Endothelial cell of umbilical vein (primary cell): ENCODE measurements around the gene PCDHB16. TPM values are rescaled to one million over a fixed set of nuclear protein-coding genes. Genes with fewer than 3 reads are reported as not detected.
"Not testable (repeated sequence)": the region's sequence is repeated elsewhere in the genome, so short reads cannot be mapped to it uniquely, and the experiment has no call there.

Experiments
- BruUV-seq: library from RNA; stranded (reverse); fragments of 400-500 nt; replicated peaks from 2 replicates; lab custom pipeline; 2021; lab: Mats Ljungman, UMichigan
- CTCF ChIA-PET: fragments of 300-600, 350-600 bp; sonication (Branson Sonifier 250); formaldehyde crosslinking; loops from one replicate; lab custom pipeline; 2021; ENCODE audit warnings: antibody characterized with exemption, inconsistent platforms; lab: Charles Lee
- POLR2A ChIA-PET: fragments of 300-600, 350-600 bp; sonication (Branson Sonifier 250); formaldehyde crosslinking; loops from one replicate; lab custom pipeline; 2021; ENCODE audit warnings: antibody characterized with exemption, inconsistent platforms; lab: Charles Lee
- DNase-seq: peaks from one replicate; pipeline ENCODE4 v3.0.0-alpha.2; 2011; ENCODE audit warnings: low read depth, low spot score
- FAIRE-seq: peaks from 2 replicates; lab custom pipeline; 2011; peaks lifted over from hg19 to GRCh38; lab: Jason Lieb, UNC
- H2AFZ ChIP-seq: 2 replicates; pipeline ENCODE4 v1.6.0; 2012; ENCODE audit warnings: low read depth, low read length, control low read depth, inconsistent platforms
- H3K27ac ChIP-seq: 2 replicates; pipeline ENCODE4 v1.5.1; 2011; ENCODE audit warnings: low read depth, mild to moderate bottlenecking, control low read depth, low read length, moderate library complexity; ENCODE audit not compliant: insufficient read depth
- H3K27me3 ChIP-seq, 2 experiments: 2 replicates each; pipeline versions ENCODE4 v1.6.0 to v1.6.1; 2011; ENCODE audit warnings: low read length in 2 of 2, mixed read lengths in 1 of 2; ENCODE audit not compliant: control insufficient read depth in 2 of 2, insufficient read depth in 2 of 2
- H3K36me3 ChIP-seq, 2 experiments: 2 replicates in 1 of 2; 3 replicates in 1 of 2; pipeline ENCODE4 v1.5.1; 2011; ENCODE audit warnings: low read length in 2 of 2, mild to moderate bottlenecking in 1 of 2, moderate library complexity in 1 of 2; ENCODE audit not compliant: control insufficient read depth in 2 of 2, insufficient read depth in 2 of 2; ENCODE audit errors: extremely low read depth in 1 of 2
- H3K4me1 ChIP-seq: 3 replicates; pipeline ENCODE4 v1.5.1; 2011; ENCODE audit warnings: mild to moderate bottlenecking, low read length; ENCODE audit not compliant: control insufficient read depth, insufficient read depth; ENCODE audit errors: extremely low read depth
- H3K4me2 ChIP-seq: 2 replicates; pipeline ENCODE4 v1.6.1; 2011; ENCODE audit warnings: low read length, control low read depth, mixed read lengths; ENCODE audit not compliant: insufficient read depth
- H3K4me3 ChIP-seq, 3 experiments: fragments of 200-600 bp in 1 of 3; sonication (generic), shearing (Covaris generic) in 1 of 3; replicated peaks in 1 of 3; 2 replicates each; pipeline ENCODE4 v1.5.1; 2011 to 2016; ENCODE audit warnings: control low read depth in 3 of 3, low read length in 3 of 3, mild to moderate bottlenecking in 2 of 3, inconsistent platforms in 1 of 3, low read depth in 1 of 3, moderate library complexity in 1 of 3; ENCODE audit not compliant: insufficient read depth in 1 of 3
- H3K79me2 ChIP-seq: 2 replicates; pipeline ENCODE4 v1.6.0; 2012; ENCODE audit warnings: low read length, inconsistent platforms; ENCODE audit not compliant: control insufficient read depth, insufficient read depth
- H3K9ac ChIP-seq: replicated peaks from 2 replicates; pipeline ENCODE3; 2011; ENCODE audit warnings: low read length, control low read depth; ENCODE audit not compliant: insufficient read depth; ENCODE audit errors: extremely low read depth
- H3K9me1 ChIP-seq: replicated peaks from 3 replicates; pipeline ENCODE4 v1.6.0; 2011; ENCODE audit warnings: mild to moderate bottlenecking, low read length; ENCODE audit not compliant: control insufficient read depth, insufficient read depth; ENCODE audit errors: extremely low read depth
- H3K9me3 ChIP-seq: replicated peaks from 2 replicates; pipeline ENCODE4 v1.5.1; 2012; ENCODE audit warnings: low read length, inconsistent platforms; ENCODE audit not compliant: control insufficient read depth, insufficient read depth
- H4K20me1 ChIP-seq: replicated peaks from 2 replicates; pipeline ENCODE3; 2011; ENCODE audit warnings: mild to moderate bottlenecking, low read length; ENCODE audit not compliant: control insufficient read depth, insufficient read depth; ENCODE audit errors: extremely low read depth
- CTCF ChIP-seq, 2 donors: IDR thresholded peaks; 1 replicate in 1 of 2; 2 replicates in 1 of 2; pipeline ENCODE4 v1.5.1; 2011; ENCODE audit warnings: low read length in 2 of 2, mild to moderate bottlenecking in 2 of 2, moderate library complexity in 2 of 2, control low read depth in 1 of 2, inconsistent platforms in 1 of 2, low read depth in 1 of 2; ENCODE audit not compliant: insufficient read depth in 1 of 2; ENCODE audit errors: extremely low read depth in 1 of 2
- EZH2 ChIP-seq: IDR thresholded peaks from 2 replicates; pipeline ENCODE4 v1.6.1; 2012; ENCODE audit warnings: borderline replicate concordance, low read depth, mild to moderate bottlenecking, moderate library complexity, low read length, inconsistent platforms; ENCODE audit not compliant: severe bottlenecking
- FOS ChIP-seq: IDR thresholded peaks from 2 replicates; pipeline ENCODE4 v1.6.1; 2011; ENCODE audit warnings: mild to moderate bottlenecking, low read length, moderate library complexity, borderline replicate concordance; ENCODE audit not compliant: insufficient read depth
- GATA2 ChIP-seq: IDR thresholded peaks from 2 replicates; pipeline ENCODE4 v1.7.0; 2011; ENCODE audit warnings: low read depth, mild to moderate bottlenecking, moderate library complexity, mixed read lengths, low read length; ENCODE audit not compliant: insufficient read length, insufficient read depth
- JUN ChIP-seq: IDR thresholded peaks from 2 replicates; pipeline ENCODE4 v1.6.1; 2011; ENCODE audit warnings: borderline replicate concordance, low read depth; ENCODE audit not compliant: insufficient read length, insufficient read depth
- MAX ChIP-seq: IDR thresholded peaks from 2 replicates; pipeline ENCODE4 v1.6.1; 2011; ENCODE audit not compliant: insufficient read depth, insufficient read length
- MYC ChIP-seq: IDR thresholded peaks from one replicate; pipeline ENCODE4 v1.6.1; 2011; ENCODE audit warnings: mild to moderate bottlenecking, low read depth, low read length
- POLR2A ChIP-seq: IDR thresholded peaks from 2 replicates; pipeline ENCODE4 v1.6.1; 2012; ENCODE audit warnings: low read depth, mild to moderate bottlenecking, control low read depth, low read length
- POLR2AphosphoS5 ChIP-seq: IDR thresholded peaks from 2 replicates; pipeline ENCODE4 v1.6.1; 2012; ENCODE audit warnings: low read depth, mild to moderate bottlenecking, control low read depth, low read length, moderate library complexity; ENCODE audit not compliant: insufficient read depth
- dilution Hi-C: fragments of 300-500 bp; cut with MboI; formaldehyde crosslinking; loops from one replicate; pipeline ENCODE4 v1.15.0; 2019; ENCODE audit warnings: low sequenced_read_pairs; ENCODE audit not compliant: extremely low pct_ligation_motif_present
- intact Hi-C: fragments of 100-400 bp; cut with micrococcal nuclease; formaldehyde crosslinking; loops from one replicate; pipeline ENCODE4 v1.10.0; 2022
- polyA plus RNA-seq, 4 experiments: library from polyadenylated mRNA; depleted of rRNA in 3 of 4; stranded (reverse) in 3 of 4; unstranded in 1 of 4; fragments of >200 nt; gene quantifications; 2 replicates each; pipeline versions ENCODE4 v1.2.1 to v1.2.3, GENCODE V29; 2011 to 2012; ENCODE audit warnings: missing spikeins in 1 of 4
- total RNA-seq: library from RNA; stranded (reverse); gene quantifications from 2 replicates; pipeline ENCODE4 v1.2.3, GENCODE V29; 2021

The PCDHB16 gene
- total and polyA plus RNA-seq, 2 donors (not counting 3 experiments of a cell fraction or from before 2014, with no cell fraction given), result 0.18 to 0.22 TPM

- Histone ChIP-seq H3K4me1 (no peaks in the 10 kb centered on the region), H3K9ac (no peak overlapping the region), H3K4me2 (no peak overlapping the region), H3K36me3 (no peaks in the 10 kb centered on the region), H3K27me3 (no peaks in the 10 kb centered on the region), H4K20me1 (no peaks in the 10 kb centered on the region), H3K79me2 (no peaks in the 10 kb centered on the region), H2AFZ (no peak overlapping the region), H3K9me3 (no peaks in the 10 kb centered on the region), H3K4me3 (no peak overlapping the region), H3K27ac (no peak overlapping the region), H3K9me1 (no peaks in the 10 kb centered on the region)
- intact Hi-C loops, result no loop called here
- no peak for TF ChIP-seq GATA2
- TF ChIP-seq JUN, result no peak
- TF ChIP-seq MAX, result no peak
- TF ChIP-seq EZH2, result no peak
- no peak for TF ChIP-seq POLR2A
- TF ChIP-seq FOS, result no peak
- TF ChIP-seq CTCF (IDR thresholded peaks at IDR 0.05; ENCODE audit: extremely low read depth in 1 of 2, insufficient read depth in 1 of 2, low read depth in 1 of 2, low read length in 2 of 2), result no peak
- no peak for TF ChIP-seq POLR2AphosphoS5
- TF ChIP-seq MYC, result no peak
- no peak for FAIRE-seq
- DNase-seq, result no peak
- CTCF ChIA-PET, result no interaction called here
- dilution Hi-C loops, result no loop called here
- POLR2A ChIA-PET, result no interaction called here
- BruUV-seq, result no TSS peak
These were observed 6.3 kb upstream of the PCDHB16 start for GRCh38 chr5:141175933-141176332.

- peak; percentile 43 for FAIRE-seq
- not testable (repeated sequence) for DNase-seq
These were observed 4.5 kb upstream of the PCDHB16 start, which contains the start of gene PCDHB8 for GRCh38 chr5:141177577-141178191. Gene PCDHB8, plus strand, starts transcription at chr5:141177790. Its CDS starts 245 bp downstream, at chr5:141178035.

More at GRCh38 chr5:141177577-141178191, 4.5 kb upstream of the PCDHB16 start, which contains the start of gene PCDHB8:
- H3K9me1 ChIP-seq, H3K27me3 ChIP-seq, H2AFZ ChIP-seq, BruUV-seq, H3K9me3 ChIP-seq, H3K4me1 ChIP-seq, H3K79me2 ChIP-seq, H3K9ac ChIP-seq, dilution Hi-C loops, H3K27ac ChIP-seq, intact Hi-C loops, H3K36me3 ChIP-seq, H3K4me3 ChIP-seq, POLR2A ChIA-PET, H4K20me1 ChIP-seq, H3K4me2 ChIP-seq: not testable (repeated sequence)
- CTCF ChIA-PET, result interaction anchor here (0.8 to 1.4 kb wide), 2 partner anchors 9 to 56 kb away, joined by 3 read pairs; partner anchors contain the start of genes PCDHB4 and PCDHB9
